Mucosa of stomach (tissue), 1 donor: ENCODE results near the gene CCDC85A.

ENCODE experiments used
- H3K27me3 ChIP-seq: one replicate; pipeline ENCODE4 v1.7.0; 2013; ENCODE audit warnings: mild to moderate bottlenecking, low read length; ENCODE audit not compliant: control insufficient read depth, insufficient read depth
- H3K36me3 ChIP-seq: one replicate; pipeline ENCODE4 v1.7.0; 2013; ENCODE audit warnings: low read length; ENCODE audit not compliant: control insufficient read depth, insufficient read depth
- H3K4me1 ChIP-seq: one replicate; pipeline ENCODE4 v1.7.0; 2013; ENCODE audit warnings: mild to moderate bottlenecking, low read length; ENCODE audit not compliant: control insufficient read depth, insufficient read depth
- H3K4me3 ChIP-seq: one replicate; pipeline ENCODE4 v1.7.0; 2013; ENCODE audit warnings: low read length
- H3K9ac ChIP-seq: one replicate; pipeline ENCODE4 v1.7.0; 2013; ENCODE audit warnings: mild to moderate bottlenecking, low read length, moderate library complexity
- H3K9me3 ChIP-seq: one replicate; pipeline ENCODE4 v1.7.0; 2013; ENCODE audit warnings: mild to moderate bottlenecking, low read length, moderate library complexity; ENCODE audit not compliant: control insufficient read depth
- donor health status: Pancreatic carcinoma.

CCDC85A gene

DNA sequence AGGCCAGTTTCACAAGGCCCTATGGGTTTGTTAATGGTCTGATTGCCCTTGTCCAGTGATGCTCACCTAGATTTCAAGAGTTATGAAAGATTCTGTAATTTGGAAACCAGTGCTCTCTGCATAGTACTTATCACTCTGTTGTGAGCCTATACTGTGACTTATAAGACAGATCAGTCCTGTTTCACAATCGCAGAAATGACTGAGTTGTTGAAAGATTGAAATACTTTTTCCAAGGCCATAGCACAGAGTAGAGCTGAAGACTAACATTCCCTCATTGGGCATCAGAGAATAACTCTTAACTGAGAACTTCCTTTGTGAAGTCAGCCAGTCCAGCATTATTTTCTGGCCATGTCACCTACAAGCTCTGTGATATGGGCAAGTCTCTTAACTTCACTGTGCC is 44.0 kb downstream of the CCDC85A start:
- H3K9ac ChIP-seq = no peak overlapping the region

DNA sequence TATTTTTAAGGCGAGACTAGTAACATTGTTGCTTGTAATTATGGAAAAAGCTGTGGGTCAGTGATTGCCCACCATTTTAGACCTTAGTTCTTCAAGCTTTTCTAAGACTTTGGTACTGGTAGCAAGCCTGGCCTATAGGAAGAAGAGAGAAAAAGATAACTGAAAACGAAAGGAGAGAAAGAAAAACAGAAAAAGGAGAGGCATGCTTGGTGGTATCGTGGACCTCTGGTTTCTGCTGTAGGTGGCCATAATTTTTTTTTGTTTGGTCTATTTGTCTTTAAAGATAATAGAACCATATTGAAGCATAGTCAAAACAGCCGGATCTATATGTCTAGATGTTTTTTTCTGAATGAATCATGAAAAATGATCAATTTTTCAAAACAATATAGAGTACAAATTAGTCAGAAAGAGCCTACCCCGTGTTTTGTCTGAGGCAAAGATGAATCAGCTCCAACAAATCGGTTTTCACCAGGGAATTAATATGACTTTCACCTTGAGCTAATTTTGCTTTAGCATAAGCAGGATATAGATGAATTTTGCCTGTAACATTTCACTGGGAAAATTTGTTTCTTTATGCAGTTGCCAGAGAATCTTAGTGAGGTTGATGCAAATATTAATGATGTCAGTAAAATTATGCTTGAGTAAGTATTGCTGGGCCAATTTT is 45.7 kb downstream of the CCDC85A start:
- no peaks in the 10 kb centered on the region for H3K36me3 ChIP-seq

More for the DNA sequence above, 44.0 kb downstream of the CCDC85A start:
- Histone ChIP-seq H3K27me3 (no peaks in the 10 kb centered on the region), H3K4me1 (no peaks in the 10 kb centered on the region), H3K9me3 (no peaks in the 10 kb centered on the region), H3K4me3 (no peak overlapping the region), H3K36me3 (no peaks in the 10 kb centered on the region)

DNA sequence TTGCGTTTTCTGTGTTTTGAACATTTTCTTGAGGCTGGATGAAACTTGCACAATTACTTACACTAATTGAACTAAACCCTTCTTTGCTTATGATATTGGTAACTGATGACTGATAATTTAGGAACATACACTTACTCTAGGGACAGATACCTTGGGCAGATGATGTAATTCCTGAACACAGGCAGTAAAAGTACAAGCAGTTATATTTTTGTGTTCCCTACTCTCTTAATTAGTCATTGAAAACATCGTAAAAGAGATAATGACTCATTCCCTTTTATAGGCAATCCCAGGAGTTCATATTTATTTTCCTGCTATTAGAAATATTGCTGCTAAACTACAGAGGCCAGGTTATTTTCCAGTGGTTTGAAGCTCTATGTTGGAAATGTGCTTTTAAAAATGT is 46.4 kb downstream of the CCDC85A start:
- no peak overlapping the region for H3K9ac ChIP-seq
- H3K27me3 ChIP-seq = no peaks in the 10 kb centered on the region
- no peaks in the 10 kb centered on the region for H3K36me3 ChIP-seq
- H3K4me1 ChIP-seq = no peaks in the 10 kb centered on the region
- H3K4me3 ChIP-seq = no peak overlapping the region
- H3K9me3 ChIP-seq = no peaks in the 10 kb centered on the region

More for the DNA sequence above, 45.7 kb downstream of the CCDC85A start:
- H3K4me3 ChIP-seq = no peak overlapping the region
- no peak overlapping the region for H3K9ac ChIP-seq
- H3K9me3 ChIP-seq = no peaks in the 10 kb centered on the region
- H3K27me3 ChIP-seq = no peaks in the 10 kb centered on the region
- H3K4me1 ChIP-seq = no peaks in the 10 kb centered on the region

DNA sequence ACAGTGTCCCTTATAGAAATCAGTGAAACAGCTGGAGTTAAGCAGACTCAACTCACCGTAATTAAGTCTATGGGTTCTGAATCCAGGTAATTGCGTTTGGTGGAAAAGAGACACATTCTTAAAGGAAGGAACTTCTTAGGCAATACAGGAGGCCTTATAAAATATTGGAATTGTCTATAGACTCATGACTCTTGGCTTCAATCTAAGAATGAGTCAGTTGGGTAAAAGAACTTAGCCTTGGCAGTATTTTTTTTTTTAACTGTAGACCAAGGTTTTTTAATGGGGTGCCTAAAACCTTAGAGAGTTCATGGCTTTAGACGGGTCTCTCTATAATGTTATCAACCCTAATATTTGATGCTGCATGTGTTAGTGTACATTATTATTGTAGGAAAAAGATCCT is 47.6 kb downstream of the CCDC85A start:
- Histone ChIP-seq H3K27me3 (no peaks in the 10 kb centered on the region), H3K4me1 (no peaks in the 10 kb centered on the region)

DNA sequence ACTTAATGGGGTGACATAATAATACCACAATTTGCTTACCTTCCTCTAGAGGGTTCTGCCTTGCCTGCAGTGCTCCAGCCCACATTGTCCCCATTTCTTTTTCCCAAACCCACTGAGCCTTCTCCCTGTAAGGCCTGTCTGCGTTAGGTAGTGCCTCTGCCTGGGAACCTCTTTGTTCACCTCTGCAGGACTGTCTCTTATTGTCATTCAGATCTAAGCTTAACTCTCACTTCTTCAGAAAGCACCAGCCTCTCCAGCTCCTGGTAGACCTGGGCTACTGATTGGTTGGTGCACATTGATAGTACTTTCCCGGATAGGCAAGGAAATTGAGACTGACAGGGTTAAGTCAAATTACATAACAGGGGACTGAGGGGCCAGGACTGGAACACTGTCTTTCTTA is 49.1 kb downstream of the CCDC85A start:
- H3K4me1 ChIP-seq = no peaks in the 10 kb centered on the region
- H3K36me3 ChIP-seq = no peaks in the 10 kb centered on the region
- H3K27me3 ChIP-seq = no peaks in the 10 kb centered on the region

More for the DNA sequence above, 47.6 kb downstream of the CCDC85A start:
- H3K36me3 ChIP-seq = no peaks in the 10 kb centered on the region
- no peaks in the 10 kb centered on the region for H3K9me3 ChIP-seq
- H3K9ac ChIP-seq = no peak overlapping the region
- no peak overlapping the region for H3K4me3 ChIP-seq

DNA sequence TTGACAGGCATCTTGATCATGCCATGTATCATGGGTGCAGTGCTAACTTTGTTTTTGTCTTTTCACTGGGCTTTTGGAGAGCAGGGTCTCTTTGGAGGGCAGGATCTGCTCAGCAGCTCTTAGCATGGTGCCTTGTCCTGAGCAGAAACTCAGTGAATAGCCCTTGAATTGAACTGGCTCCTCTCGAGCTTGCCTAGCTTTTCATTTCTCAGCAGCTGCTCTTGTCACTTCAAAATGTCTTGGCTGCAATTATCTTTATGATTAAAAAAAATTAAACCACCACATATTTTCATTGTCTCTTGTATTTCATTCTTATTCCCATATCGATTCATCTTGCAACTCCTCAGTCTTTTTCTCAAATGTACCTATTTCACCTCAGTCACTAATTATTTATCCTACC is 50.5 kb downstream of the CCDC85A start:
- Histone ChIP-seq H3K36me3 (no peaks in the 10 kb centered on the region), H3K27me3 (no peaks in the 10 kb centered on the region), H3K4me3 (no peak overlapping the region), H3K9me3 (no peaks in the 10 kb centered on the region), H3K4me1 (no peaks in the 10 kb centered on the region), H3K9ac (no peak overlapping the region)

More for the DNA sequence above, 49.1 kb downstream of the CCDC85A start:
- Histone ChIP-seq H3K9me3 (no peaks in the 10 kb centered on the region), H3K9ac (no peak overlapping the region), H3K4me3 (no peak overlapping the region)

DNA sequence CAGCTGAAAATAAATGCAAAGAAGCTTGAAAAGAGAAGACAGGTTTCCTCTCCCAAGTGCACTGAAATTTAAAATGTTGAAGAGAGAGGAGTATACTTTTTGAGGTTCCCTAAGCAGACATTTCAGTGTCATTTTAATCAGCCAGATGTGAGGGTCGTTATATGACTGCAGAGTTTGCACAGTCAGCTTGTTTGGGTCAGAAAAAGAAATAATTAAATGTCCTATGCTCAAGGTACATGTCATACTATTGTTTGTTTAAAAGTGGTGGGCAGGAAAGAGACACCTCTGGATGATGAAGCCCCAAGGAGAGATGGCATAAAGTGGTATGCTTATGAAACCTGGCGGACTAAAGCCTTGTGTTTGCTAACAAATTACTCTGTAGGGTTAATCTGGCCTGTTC is 55.2 kb downstream of the CCDC85A start:
- Histone ChIP-seq H3K9ac (no peak overlapping the region), H3K27me3 (no peaks in the 10 kb centered on the region), H3K4me1 (no peaks in the 10 kb centered on the region), H3K9me3 (no peaks in the 10 kb centered on the region), H3K4me3 (no peak overlapping the region), H3K36me3 (no peaks in the 10 kb centered on the region)

DNA sequence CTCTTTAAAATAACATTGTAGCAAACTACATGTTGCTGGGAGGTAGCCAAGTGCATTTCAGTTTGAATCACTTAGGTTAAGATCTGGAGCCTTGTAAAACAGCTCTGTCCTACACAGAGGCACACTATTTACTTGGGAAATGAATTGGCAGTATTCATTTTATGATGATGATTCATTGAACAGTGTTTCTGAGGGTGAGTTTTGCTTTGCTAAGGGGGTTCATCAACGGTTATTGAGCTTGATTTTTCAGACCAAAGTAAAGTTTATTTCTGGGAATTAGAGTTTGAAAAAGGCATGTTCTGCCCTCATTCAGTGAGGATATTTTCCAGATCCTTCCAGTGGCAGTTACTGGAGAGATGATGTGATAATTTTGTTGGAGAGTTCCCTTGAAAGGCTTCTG is 55.6 kb downstream of the CCDC85A start:
- no peaks in the 10 kb centered on the region for H3K4me1 ChIP-seq
- no peak overlapping the region for H3K4me3 ChIP-seq
- no peaks in the 10 kb centered on the region for H3K27me3 ChIP-seq
- no peaks in the 10 kb centered on the region for H3K9me3 ChIP-seq
- H3K36me3 ChIP-seq = no peaks in the 10 kb centered on the region
- H3K9ac ChIP-seq = no peak overlapping the region

DNA sequence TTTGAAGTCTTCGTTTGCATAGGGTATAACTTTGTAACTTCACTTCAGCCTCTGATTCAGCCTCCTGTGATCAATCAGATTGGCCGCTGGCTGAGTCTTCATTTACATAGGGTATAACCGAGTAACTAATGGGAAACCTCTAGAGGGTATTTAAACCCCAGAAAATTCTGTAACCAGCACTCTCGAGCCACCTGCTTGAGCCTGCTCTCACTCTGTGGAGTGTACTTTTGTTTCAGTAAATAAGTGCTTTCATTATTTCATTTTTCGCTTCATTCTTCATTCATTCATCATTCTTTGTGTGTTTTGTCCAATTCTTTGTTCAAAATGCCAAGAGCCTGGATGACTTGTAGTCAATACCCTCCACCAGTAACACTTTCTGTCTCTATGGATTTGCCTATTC is 56.4 kb downstream of the CCDC85A start:
- Histone ChIP-seq H3K27me3 (no peaks in the 10 kb centered on the region), H3K4me3 (no peak overlapping the region), H3K4me1 (no peaks in the 10 kb centered on the region), H3K36me3 (no peaks in the 10 kb centered on the region), H3K9me3 (no peaks in the 10 kb centered on the region), H3K9ac (no peak overlapping the region)

DNA sequence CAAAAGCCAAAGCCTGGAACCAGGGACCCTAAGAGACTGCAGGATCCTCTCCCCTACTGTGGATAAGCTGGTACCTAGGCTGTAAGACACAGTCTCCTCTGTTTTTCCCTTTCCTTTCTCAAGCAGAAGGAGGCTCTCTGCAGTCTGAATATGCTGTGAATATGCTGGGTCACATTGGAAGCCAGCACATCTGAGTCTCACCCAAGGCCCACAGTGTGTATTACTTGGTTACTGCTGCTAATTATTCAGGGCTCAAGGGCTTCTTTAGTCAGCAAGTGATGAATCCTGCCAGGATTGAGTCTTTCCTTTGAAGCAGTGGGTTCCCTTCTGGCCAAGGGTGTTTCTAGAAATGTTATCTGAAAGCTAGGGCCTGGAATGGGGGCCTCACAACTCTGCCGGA is 60.7 kb downstream of the CCDC85A start:
- Histone ChIP-seq H3K4me3 (no peak overlapping the region), H3K4me1 (no peaks in the 10 kb centered on the region), H3K9ac (no peak overlapping the region), H3K36me3 (no peaks in the 10 kb centered on the region), H3K27me3 (no peaks in the 10 kb centered on the region), H3K9me3 (no peaks in the 10 kb centered on the region)

DNA sequence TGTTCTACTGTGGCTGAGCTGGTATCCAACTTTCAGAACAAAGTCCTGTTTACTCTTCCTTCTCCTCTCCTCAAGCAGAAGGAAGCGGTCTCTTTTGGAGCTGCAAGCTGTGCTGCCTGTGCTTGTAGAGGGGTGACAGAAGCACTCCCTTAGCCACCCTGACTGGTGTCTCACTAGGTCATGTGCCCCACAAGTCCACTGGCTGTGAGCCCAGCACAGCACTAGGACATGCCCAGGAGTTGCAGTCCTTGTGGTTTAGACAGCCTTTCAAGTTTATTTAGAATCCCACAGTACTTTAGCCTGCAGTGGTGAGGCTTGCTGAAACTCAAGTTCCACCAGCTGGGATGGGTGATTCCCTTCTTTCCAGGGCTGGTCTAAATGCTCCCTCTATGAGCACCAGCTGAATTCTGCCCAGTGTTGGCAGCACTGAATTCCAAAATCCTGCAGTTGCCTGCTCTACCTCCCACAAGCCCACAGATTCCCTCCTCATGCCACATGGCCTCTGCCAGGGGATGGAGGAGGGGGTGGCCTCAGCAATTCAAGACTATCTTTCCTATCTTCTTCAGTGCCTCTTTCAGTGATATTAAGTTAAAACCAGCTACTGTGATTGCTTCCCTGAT is 61.2 kb downstream of the CCDC85A start:
- H3K9me3 ChIP-seq = no peaks in the 10 kb centered on the region
- no peaks in the 10 kb centered on the region for H3K27me3 ChIP-seq
- no peak overlapping the region for H3K4me3 ChIP-seq
- no peaks in the 10 kb centered on the region for H3K4me1 ChIP-seq
- H3K36me3 ChIP-seq = no peaks in the 10 kb centered on the region
- no peak overlapping the region for H3K9ac ChIP-seq

DNA sequence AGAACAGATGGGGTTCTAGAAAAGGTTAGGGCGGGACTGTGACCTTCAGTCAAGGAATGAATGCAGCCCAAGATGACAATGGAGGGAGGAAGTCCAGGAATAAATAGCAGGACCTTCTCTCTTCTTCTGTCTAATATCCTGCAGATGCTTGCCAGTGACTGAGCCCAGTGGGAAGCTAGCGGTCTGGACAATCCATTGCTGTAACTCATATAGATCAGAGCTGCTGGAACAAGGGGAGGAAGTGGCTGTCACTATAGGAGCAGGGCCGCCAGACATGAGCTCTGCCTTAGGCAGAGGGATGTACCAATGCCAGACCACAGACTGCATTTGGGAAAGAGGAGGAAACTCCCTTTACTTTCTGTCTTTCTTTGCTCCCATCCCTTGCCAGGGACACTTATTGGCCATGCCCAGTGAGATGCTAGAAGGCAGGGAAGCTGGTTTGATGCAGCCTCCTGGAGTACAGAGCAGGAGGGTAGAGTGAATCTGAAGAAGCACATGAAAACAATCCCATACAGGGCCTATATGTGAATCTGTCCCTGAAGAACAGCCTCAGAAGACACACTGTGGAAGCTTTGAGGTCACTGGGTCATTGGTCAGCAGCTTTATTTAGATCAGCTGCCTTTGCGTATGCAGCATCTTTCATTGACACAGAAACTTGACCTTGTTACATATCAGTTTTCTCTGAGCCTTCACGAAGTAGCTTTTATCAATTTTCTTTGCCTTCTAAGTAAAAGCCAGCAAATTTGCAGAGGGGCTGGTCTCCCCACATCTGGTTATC is 65.4 kb downstream of the CCDC85A start:
- H3K36me3 ChIP-seq = no peaks in the 10 kb centered on the region
- no peaks in the 10 kb centered on the region for H3K27me3 ChIP-seq
- no peaks in the 10 kb centered on the region for H3K4me1 ChIP-seq
- no peak overlapping the region for H3K9ac ChIP-seq
- no peak overlapping the region for H3K4me3 ChIP-seq
- H3K9me3 ChIP-seq = no peaks in the 10 kb centered on the region
